GM18526 (cell line): ENCODE results near the gene USP49.

Experiments
- POLR2A ChIP-seq: IDR thresholded peaks from 3 replicates; pipeline ENCODE4 v1.6.1; 2011; ENCODE audit not compliant: insufficient read length; ENCODE audit errors: extremely low read depth

The USP49 gene

DNA sequence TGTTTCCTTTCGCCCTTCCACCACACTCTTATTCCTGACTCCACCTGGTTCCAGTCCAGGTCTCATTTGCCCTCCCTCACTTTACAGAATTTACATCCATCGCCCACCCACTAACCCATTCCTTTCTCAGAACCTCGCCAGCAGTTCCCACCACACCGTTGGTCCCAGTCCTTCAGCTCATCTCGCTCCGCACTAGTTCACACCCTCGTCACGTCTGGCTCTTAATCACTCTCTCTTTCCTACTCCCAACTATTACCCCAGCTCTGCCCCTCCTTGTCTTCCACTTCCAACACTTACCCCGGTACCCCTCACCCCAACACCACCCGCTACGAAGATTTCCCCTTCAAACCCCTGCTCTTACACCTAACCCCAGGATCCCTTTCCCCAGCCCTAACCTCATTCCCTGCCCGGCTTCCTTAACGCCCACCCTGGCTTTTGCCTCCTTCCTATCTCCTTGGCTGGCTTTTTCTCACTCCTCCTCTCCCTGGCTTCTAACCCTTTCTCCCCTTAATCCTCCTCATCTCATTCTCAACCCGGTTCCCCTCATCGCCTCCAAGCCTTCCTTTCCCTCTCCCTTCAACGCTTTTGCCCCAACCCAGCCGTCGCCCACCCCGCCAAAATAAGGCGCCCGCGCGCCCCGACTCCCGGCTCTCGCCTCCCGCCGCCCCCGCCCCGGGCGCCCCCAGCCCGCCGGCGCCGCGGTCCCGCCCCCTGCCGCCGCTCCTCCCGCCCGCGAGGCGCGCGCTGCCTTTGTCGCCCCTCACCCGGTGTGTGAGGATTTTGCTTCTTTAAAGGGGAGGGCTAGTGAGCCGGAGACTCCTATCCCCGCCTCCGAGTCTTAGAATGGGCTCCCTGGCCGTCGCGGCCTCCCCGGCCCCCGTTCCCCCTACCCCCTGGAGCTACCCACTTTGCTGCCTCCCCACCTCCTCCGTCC, 542 bp downstream of the USP49 start:
- TF ChIP-seq POLR2A, result no peak

GRCh38 chr6:41892921-41893564, 2.1 kb downstream of the USP49 start:
- no peak for TF ChIP-seq POLR2A

DNA sequence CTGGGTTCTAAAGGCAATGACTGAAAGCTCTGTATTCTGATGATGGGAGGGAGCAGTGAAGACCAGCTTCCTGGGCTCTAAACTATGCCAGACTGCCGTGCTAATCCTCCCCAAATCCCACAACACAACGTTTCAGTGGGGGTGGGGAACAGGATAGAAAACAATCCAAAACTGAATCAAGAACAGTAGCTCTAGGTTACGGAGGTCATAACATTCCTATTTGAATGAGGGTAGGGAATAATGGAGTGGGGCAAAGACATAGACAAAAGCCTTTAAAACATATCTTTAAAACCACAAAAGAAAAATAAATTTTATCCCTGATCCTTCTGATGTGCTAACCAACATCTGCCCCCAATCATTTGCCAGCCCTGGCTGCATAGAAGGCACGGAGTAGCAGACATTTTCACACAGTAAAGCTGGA, 7.8 kb downstream of the USP49 start:
- TF ChIP-seq POLR2A, result no peak

GRCh38 chr6:41885930-41886329, 9.2 kb downstream of the USP49 start:
- no peak for TF ChIP-seq POLR2A

DNA sequence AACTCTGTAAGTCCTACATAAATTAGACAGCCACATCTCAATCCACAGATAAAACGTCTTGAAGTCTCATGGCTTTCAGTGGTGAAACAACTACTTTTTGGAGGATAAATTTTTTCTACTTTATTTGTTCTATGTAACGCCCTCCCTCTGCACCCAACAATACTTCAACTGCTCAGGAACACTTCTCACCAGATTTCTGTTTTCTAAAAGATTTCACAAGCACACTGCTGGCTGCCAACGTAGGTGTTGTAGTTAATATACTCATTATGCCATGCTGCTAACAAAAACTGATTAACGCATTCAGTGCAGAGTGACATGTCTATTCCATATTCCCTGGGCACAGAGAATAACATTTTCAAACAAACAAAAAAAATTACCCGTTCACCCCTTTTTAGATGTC, 10.2 kb downstream of the USP49 start:
- TF ChIP-seq POLR2A, result no peak

DNA sequence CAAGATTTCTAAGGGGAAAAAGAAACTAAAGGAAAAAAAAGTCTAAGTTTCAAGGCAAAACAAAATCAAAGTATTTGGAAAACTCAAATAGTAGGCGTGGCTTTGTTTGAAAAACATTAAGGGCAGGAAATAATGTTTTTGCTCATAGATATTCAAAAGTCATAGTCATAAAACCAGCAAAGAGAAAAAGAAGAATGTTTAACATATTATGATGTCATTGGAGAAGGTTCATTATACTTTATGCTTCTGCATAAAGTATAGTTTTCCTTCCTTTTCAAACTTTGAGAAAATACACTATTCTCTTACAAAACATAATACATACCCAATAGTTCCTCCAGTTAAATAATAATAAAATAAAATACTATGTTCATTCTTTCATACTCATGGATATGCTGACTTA, 13.7 kb downstream of the USP49 start:
- no peak for TF ChIP-seq POLR2A

GRCh38 chr6:41878961-41879405, 16.2 kb downstream of the USP49 start:
- no peak for TF ChIP-seq POLR2A

DNA sequence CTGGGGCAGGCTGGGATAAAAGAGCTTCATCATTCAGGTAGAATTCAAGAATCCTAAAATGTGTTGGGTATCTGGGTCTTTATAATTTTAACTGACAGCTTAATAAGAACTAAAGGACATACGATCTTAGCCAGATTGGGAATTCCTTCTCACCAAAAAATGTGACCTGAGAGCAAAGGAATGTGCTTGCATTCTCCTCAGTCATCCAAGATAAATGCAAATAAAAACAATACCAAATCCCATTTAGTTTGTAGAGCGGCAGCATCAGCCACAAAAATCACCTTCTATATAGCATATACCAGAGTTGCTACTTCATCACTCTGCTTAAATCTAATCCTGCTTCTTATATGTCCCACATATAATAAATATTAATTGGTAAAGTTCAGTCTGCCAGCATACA, 16.9 kb downstream of the USP49 start:
- no peak for TF ChIP-seq POLR2A

DNA sequence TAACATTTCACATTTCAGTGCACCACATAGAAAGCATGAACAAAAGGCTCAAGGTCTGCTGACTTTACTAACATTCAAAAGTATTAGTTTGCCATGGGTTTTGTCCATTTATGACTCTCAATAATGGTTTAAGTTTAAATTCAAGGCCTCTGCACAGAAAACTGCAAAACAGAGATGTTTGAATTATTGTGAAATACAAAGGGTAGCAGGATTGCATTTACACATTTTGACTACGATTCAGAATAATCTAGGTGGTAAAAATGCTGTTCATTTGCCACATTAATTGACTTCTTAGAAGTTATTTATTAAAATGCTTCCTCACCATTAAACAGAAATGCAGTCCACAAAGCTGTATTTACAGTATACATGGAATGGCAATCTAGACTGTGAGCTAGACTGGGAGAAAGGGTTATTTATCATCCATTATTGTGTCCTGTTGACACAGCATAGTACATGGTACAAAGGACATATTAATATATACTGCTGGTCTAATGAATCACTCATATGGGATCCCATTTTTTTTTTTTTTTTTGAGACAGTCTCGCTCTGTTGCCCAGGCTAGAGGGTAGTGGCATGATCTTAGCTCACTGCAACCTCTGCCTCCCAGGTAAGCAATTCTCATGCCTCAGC, 18.0 kb downstream of the USP49 start:
- TF ChIP-seq POLR2A, result no peak

- TF ChIP-seq POLR2A, result no peak
Observed at GRCh38 chr6:41874741-41875140, 20.4 kb downstream of the USP49 start.

- no peak for TF ChIP-seq POLR2A
Observed at GRCh38 chr6:41872147-41872546, 23.0 kb downstream of the USP49 start.

DNA sequence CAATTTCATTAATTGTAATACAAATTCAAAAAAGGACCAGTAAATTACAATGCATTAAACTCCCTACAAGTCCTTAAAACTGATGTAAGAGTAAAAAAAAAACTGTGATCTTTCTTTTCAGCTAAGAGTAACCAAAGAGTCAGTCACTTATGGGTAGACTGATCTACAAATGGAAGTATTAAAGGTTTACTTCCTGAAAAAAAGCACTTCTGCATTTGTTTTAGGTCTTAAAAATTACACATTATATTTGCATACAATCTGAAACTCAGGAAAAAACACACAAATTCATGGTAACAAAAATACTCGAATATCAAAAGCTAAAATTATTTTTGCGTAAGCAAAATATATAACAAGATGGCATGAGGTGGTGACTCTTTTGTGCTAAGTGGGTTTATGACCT, 23.5 kb downstream of the USP49 start:
- TF ChIP-seq POLR2A, result no peak

GRCh38 chr6:41859356-41859755, 35.8 kb downstream of the USP49 start:
- no peak for TF ChIP-seq POLR2A

DNA sequence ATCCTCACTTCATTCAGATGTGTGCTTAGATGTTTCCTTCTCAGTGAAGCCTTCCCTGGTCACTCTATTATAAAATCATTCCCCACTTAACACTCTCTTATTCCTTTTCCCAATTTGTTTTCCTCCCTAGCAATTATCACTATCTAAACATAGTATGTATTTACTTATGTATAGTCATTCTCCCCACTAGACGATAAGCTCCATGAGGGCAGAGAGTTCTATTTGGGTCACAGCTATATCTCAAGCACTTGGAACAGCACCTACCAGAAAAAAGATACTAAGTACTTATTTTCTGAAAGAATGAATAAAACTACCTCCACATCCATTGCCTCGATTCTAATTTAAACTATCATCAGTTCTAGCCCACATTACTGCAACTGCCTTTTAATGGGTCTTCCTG, 36.5 kb downstream of the USP49 start:
- TF ChIP-seq POLR2A, result no peak

GRCh38 chr6:41850861-41851260, 44.3 kb downstream of the USP49 start:
- no peak for TF ChIP-seq POLR2A
